ENCODE measurements around the gene PCYT2. TPM values are rescaled to one million over a fixed set of nuclear protein-coding genes. Genes with fewer than 3 reads are reported as not detected.
A peak's percentile ranks its signal among the peaks of the same experiment; 100 is the strongest.

Gene PCYT2
- total RNA-seq, 2 experiments from 2014 or later, result 18.7 to 18.9 TPM

GRCh38 chr17:81854974-81855774 lies 56.0 kb downstream of the PCYT2 start:
- Mint-ChIP-seq H3K9me3 (no peaks in the 10 kb centered on the region), H3K4me3 (no peak overlapping the region), H3K27ac (no peak overlapping the region), H3K36me3 (ENCODE audit: low read depth) (peaks cover 47% of the 10 kb centered on the region), H3K4me1 (ENCODE audit: low read depth) (peaks cover 12% of the 10 kb centered on the region), H3K27me3 (no peaks in the 10 kb centered on the region)
- ChIA-PET POLR2A (interaction anchor here (0.6 kb wide), 1 partner anchor 82 kb away, joined by 4 read pairs; no protein-coding TSS in a partner anchor), CTCF (interaction anchor here (0.7 to 0.9 kb wide), 2 partner anchors 9 to 11 kb away, joined by 3 read pairs; no protein-coding TSS in a partner anchor)
- no peak for TF ChIP-seq CTCF (IDR thresholded peaks at IDR 0.05)
- H3K36me3 ChIP-seq (ENCODE audit: insufficient read depth, low read length), result peaks cover 71% of the 10 kb centered on the region
- H3K4me3 ChIP-seq (ENCODE audit: low read length), result no peak overlapping the region
- no peak overlapping the region for H3K27ac ChIP-seq (ENCODE audit: low read depth in 1 of 2, low read length in 2 of 2)
- peaks cover 27% of the 10 kb centered on the region for H3K4me1 ChIP-seq (ENCODE audit: insufficient read depth, low read length)
- intact Hi-C loops (cut with DNase I, micrococcal nuclease), result loop anchor here in 1 of 2 experiments (5.0 kb wide), 1 partner anchor 173 kb away; the partner anchor contains the start of genes ARL16 and HGS
- no peaks in the 10 kb centered on the region for H3K27me3 ChIP-seq (ENCODE audit: control insufficient read depth in 1 of 2, insufficient read depth in 2 of 2, low read length in 2 of 2)
- ATAC-seq (ENCODE audit: poor library complexity) (peak; percentile 37), DNase-seq (peak in 2 of 14 experiments; percentile 26 to 40)
- no peaks in the 10 kb centered on the region for H3K9me3 ChIP-seq (ENCODE audit: control insufficient read depth in 1 of 2, insufficient read depth in 1 of 2, low read length in 2 of 2)

GRCh38 chr17:81852237-81852636 lies 59.0 kb downstream of the PCYT2 start:
- DNase-seq, result peak in 1 of 14 experiments; percentile 7
- intact Hi-C loops (cut with DNase I, micrococcal nuclease), result no loop called here
- ChIA-PET CTCF (no interaction called here), POLR2A (no interaction called here)
- Histone ChIP-seq H3K4me3 (ENCODE audit: low read length) (no peak overlapping the region), H3K27me3 (ENCODE audit: control insufficient read depth in 1 of 2, insufficient read depth in 2 of 2, low read length in 2 of 2) (no peaks in the 10 kb centered on the region), H3K9me3 (ENCODE audit: control insufficient read depth in 1 of 2, insufficient read depth in 1 of 2, low read length in 2 of 2) (no peaks in the 10 kb centered on the region), H3K4me1 (ENCODE audit: insufficient read depth, low read length) (no peaks in the 10 kb centered on the region), H3K36me3 (ENCODE audit: insufficient read depth, low read length) (peaks cover 62% of the 10 kb centered on the region), H3K27ac (ENCODE audit: low read depth in 1 of 2, low read length in 2 of 2) (no peak overlapping the region)
- H3K9me3 Mint-ChIP-seq, result no peaks in the 10 kb centered on the region
- H3K36me3 Mint-ChIP-seq (ENCODE audit: low read depth), result peaks cover 42% of the 10 kb centered on the region
- H3K27ac Mint-ChIP-seq, result no peak overlapping the region
- H3K27me3 Mint-ChIP-seq, result no peaks in the 10 kb centered on the region
- H3K4me3 Mint-ChIP-seq, result no peak overlapping the region
- no peak for TF ChIP-seq CTCF (IDR thresholded peaks at IDR 0.05)
- ATAC-seq (ENCODE audit: poor library complexity), result no peak
- no peaks in the 10 kb centered on the region for H3K4me1 Mint-ChIP-seq (ENCODE audit: low read depth)

GRCh38 chr17:81851423-81851822 lies 59.8 kb downstream of the PCYT2 start:
- H3K9me3 Mint-ChIP-seq, result no peaks in the 10 kb centered on the region
- H3K27ac Mint-ChIP-seq, result no peak overlapping the region
- H3K4me3 Mint-ChIP-seq, result no peak overlapping the region
- ChIA-PET POLR2A (no interaction called here), CTCF (no interaction called here)
- Histone ChIP-seq H3K4me3 (ENCODE audit: low read length) (no peak overlapping the region), H3K27ac (ENCODE audit: low read depth in 1 of 2, low read length in 2 of 2) (no peak overlapping the region), H3K9me3 (ENCODE audit: control insufficient read depth in 1 of 2, insufficient read depth in 1 of 2, low read length in 2 of 2) (peaks cover 0 to 2% of the 10 kb centered on the region in 2 experiments), H3K4me1 (ENCODE audit: insufficient read depth, low read length) (no peaks in the 10 kb centered on the region), H3K36me3 (ENCODE audit: insufficient read depth, low read length) (peaks cover 65% of the 10 kb centered on the region), H3K27me3 (ENCODE audit: control insufficient read depth in 1 of 2, insufficient read depth in 2 of 2, low read length in 2 of 2) (no peaks in the 10 kb centered on the region)
- H3K36me3 Mint-ChIP-seq (ENCODE audit: low read depth), result peaks cover 47% of the 10 kb centered on the region
- no peak for TF ChIP-seq CTCF (IDR thresholded peaks at IDR 0.05)
- peak in 1 of 14 experiments; percentile 16 for DNase-seq
- intact Hi-C loops (cut with DNase I, micrococcal nuclease), result no loop called here
- H3K27me3 Mint-ChIP-seq, result no peaks in the 10 kb centered on the region
- H3K4me1 Mint-ChIP-seq (ENCODE audit: low read depth), result no peaks in the 10 kb centered on the region
- ATAC-seq (ENCODE audit: poor library complexity), result no peak

Other genes starting within 250 kb of the PCYT2 start
- gene OXLD1, start 244.8 kb downstream of the PCYT2 start, total RNA-seq, result 10 to 100 TPM; 24.6 to 25.3 TPM
- gene CCDC137, start 244.7 kb downstream of the PCYT2 start, total RNA-seq, result 10 to 100 TPM; 20.8 to 21.7 TPM
- 10 to 100 TPM; 35.7 to 38.5 TPM for gene ARL16, start 227.6 kb downstream of the PCYT2 start, total RNA-seq
- 100 to 1,000 TPM; 118 to 127 TPM for gene HGS, start 227.4 kb downstream of the PCYT2 start, total RNA-seq
- gene MRPL12, start 208.0 kb downstream of the PCYT2 start, total RNA-seq, result 10 to 100 TPM; 26.2 to 26.5 TPM
- 1 to 10 TPM; 4.6 TPM for gene SLC25A10, start 199.1 kb downstream of the PCYT2 start, total RNA-seq
- gene GCGR, start 107.2 kb downstream of the PCYT2 start, total RNA-seq, result not detected
- 10 to 100 TPM; 36.9 to 37.7 TPM for gene MCRIP1, start 78.1 kb downstream of the PCYT2 start, total RNA-seq
- not detected for gene PPP1R27, start 76.3 kb downstream of the PCYT2 start, total RNA-seq
- 100 to 1,000 TPM; 223 to 233 TPM for gene P4HB, start 50.9 kb downstream of the PCYT2 start, total RNA-seq
- gene ARHGDIA, start 40.1 kb downstream of the PCYT2 start, total RNA-seq, result 100 to 1,000 TPM; 706 to 715 TPM
- gene ALYREF, start 19.8 kb downstream of the PCYT2 start, total RNA-seq, result 100 to 1,000 TPM in 1 of 2 experiments, 10 to 100 TPM in 1; 93.3 to 101 TPM
- 10 to 100 TPM; 27.9 to 28.9 TPM for gene ANAPC11, start 19.7 kb downstream of the PCYT2 start, total RNA-seq
- under 1 TPM in 1 of 2 experiments, not detected in 1; 0.20 TPM for gene NPB, start 9.2 kb downstream of the PCYT2 start, total RNA-seq
- 10 to 100 TPM; 56.7 to 57.5 TPM for gene SIRT7, start 6.8 kb upstream of the PCYT2 start, total RNA-seq
- 10 to 100 TPM; 10.8 to 13.3 TPM for gene MAFG, start 16.3 kb upstream of the PCYT2 start, total RNA-seq
- 1 to 10 TPM in 1 of 2 experiments, under 1 TPM in 1; 0.38 to 1.0 TPM for gene PYCR1, start 25.9 kb upstream of the PCYT2 start, total RNA-seq
- not detected for gene MYADML2, start 35.8 kb upstream of the PCYT2 start, total RNA-seq
- gene NOTUM, start 49.8 kb upstream of the PCYT2 start, total RNA-seq, result not detected
- 10 to 100 TPM; 19.1 to 22.7 TPM for gene ASPSCR1, start 66.2 kb upstream of the PCYT2 start, total RNA-seq
- gene CENPX, start 111.5 kb upstream of the PCYT2 start, total RNA-seq, result 10 to 100 TPM; 14.9 to 19.6 TPM
- gene LRRC45, start 111.9 kb upstream of the PCYT2 start, total RNA-seq, result 10 to 100 TPM; 17.7 to 17.9 TPM
- gene RAC3, start 120.3 kb upstream of the PCYT2 start, total RNA-seq, result 1 to 10 TPM; 3.3 to 5.3 TPM
- gene DCXR, start 126.3 kb upstream of the PCYT2 start, total RNA-seq, result 100 to 1,000 TPM; 103 to 119 TPM
- 10 to 100 TPM; 28.1 to 31.2 TPM for gene RFNG, start 140.4 kb upstream of the PCYT2 start, total RNA-seq
- gene GPS1, start 140.5 kb upstream of the PCYT2 start, total RNA-seq, result 10 to 100 TPM; 64.6 to 69.3 TPM
- 100 to 1,000 TPM; 160 to 163 TPM for gene DUS1L, start 154.4 kb upstream of the PCYT2 start, total RNA-seq
- 100 to 1,000 TPM; 168 to 174 TPM for gene FASN, start 186.8 kb upstream of the PCYT2 start, total RNA-seq

Measured in CD4-positive, alpha-beta T cell (primary cell).